Peyer's patch (tissue), 4 donors: Measurements from ENCODE around the gene CLDN5. TPM values are rescaled to one million over a fixed set of nuclear protein-coding genes. Genes with fewer than 3 reads are reported as not detected.

ENCODE experiments used
- DNase-seq, 3 donors: peaks; one replicate each; pipeline ENCODE4 v3.0.0-alpha.2; 2017 to 2019
- H3K27ac ChIP-seq, 4 donors: fragments of 200-600 bp; sonication (generic); one replicate each; pipeline ENCODE4 v1.5.1; 2016 to 2019
- H3K27me3 ChIP-seq, 2 donors: fragments of 200-600 bp; sonication (generic); one replicate each; pipeline ENCODE4 v1.5.1; 2019
- H3K36me3 ChIP-seq, 3 donors: fragments of 200-600 bp; sonication (generic); one replicate each; pipeline ENCODE4 v1.5.1; 2016 to 2019
- H3K4me1 ChIP-seq, 4 donors: fragments of 200-600 bp; sonication (generic); one replicate each; pipeline ENCODE4 v1.5.1; 2016 to 2019
- H3K4me3 ChIP-seq, 4 donors: fragments of 200-600 bp; sonication (generic); 1 replicate in 3 of 4; 2 replicates in 1 of 4; pipeline ENCODE4 v1.5.1; 2016 to 2019; ENCODE audit warnings: mild to moderate bottlenecking in 1 of 4
- H3K9me3 ChIP-seq, 4 donors: fragments of 200-600 bp; sonication (generic); one replicate each; pipeline ENCODE4 v1.5.1; 2016 to 2019; ENCODE audit warnings: mild to moderate bottlenecking in 1 of 4
- POLR2A ChIP-seq, 2 donors: fragments of 450-650 bp; IDR thresholded peaks; one replicate each; pipeline ENCODE4 v1.5.1; 2017; ENCODE audit warnings: antibody characterized with exemption in 2 of 2, mild to moderate bottlenecking in 2 of 2, moderate library complexity in 2 of 2
- total RNA-seq, 4 donors: library from RNA; depleted of rRNA; stranded (reverse); fragments of >200 nt; gene quantifications; one replicate each; pipeline ENCODE4 v1.1.0, GENCODE V29; 2016
- TF ChIP-seq, protein P1 (sequence below), 6 experiments: fragments of 450-650 bp in 4 of 6; fragments of 200-600 bp in 2 of 6; sonication (generic) in 1 of 6; IDR thresholded peaks; one replicate each; pipeline ENCODE4 v1.5.1; 2017 to 2019; ENCODE audit warnings: antibody characterized with exemption in 6 of 6, mild to moderate bottlenecking in 3 of 6, moderate library complexity in 1 of 6

CLDN5 gene
- total RNA-seq, 4 donors from 2014 or later, result 27.0 to 67.0 (median 34.1) TPM

DNA sequence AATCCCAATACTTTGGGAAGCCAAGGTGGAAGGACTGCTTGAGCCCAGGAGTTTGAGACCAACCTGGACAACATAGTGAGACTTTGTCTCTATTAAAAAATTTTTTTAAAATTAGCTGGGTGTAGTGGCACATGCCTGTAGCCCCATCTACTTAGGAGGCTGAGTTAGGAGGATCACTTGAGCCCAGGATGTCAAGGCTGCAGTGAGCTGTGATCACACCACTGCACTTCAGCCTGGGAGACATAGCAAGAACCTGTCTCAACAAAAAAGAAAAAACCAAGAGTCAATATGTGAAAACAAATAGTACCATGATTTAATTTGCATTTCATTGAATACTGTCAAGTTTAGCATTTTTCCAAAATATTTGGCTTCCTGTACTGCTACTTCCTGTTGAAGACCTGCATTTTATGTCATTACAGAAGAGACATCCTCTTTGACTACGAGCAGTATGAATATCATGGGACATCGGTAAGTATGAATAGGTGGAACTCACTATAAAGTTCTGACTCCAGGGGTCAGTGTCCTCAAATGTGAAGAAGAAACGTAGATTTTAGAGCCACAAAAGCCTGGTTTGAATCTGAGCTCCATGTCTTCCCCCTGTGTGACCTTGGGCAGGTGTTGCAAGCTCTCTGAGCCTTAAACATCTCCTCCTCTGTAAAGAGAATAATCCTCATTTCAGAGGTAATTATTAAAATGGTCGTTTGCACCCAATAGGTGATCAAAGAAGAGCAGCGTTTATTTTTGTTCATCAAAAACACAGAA is 28.5 kb downstream of the CLDN5 start:
- H3K4me1 ChIP-seq, result no peaks in the 10 kb centered on the region
- no peak overlapping the region for H3K27ac ChIP-seq
- DNase-seq, result no peak
- no peaks in the 10 kb centered on the region for H3K27me3 ChIP-seq
- TF ChIP-seq, protein P1, sequence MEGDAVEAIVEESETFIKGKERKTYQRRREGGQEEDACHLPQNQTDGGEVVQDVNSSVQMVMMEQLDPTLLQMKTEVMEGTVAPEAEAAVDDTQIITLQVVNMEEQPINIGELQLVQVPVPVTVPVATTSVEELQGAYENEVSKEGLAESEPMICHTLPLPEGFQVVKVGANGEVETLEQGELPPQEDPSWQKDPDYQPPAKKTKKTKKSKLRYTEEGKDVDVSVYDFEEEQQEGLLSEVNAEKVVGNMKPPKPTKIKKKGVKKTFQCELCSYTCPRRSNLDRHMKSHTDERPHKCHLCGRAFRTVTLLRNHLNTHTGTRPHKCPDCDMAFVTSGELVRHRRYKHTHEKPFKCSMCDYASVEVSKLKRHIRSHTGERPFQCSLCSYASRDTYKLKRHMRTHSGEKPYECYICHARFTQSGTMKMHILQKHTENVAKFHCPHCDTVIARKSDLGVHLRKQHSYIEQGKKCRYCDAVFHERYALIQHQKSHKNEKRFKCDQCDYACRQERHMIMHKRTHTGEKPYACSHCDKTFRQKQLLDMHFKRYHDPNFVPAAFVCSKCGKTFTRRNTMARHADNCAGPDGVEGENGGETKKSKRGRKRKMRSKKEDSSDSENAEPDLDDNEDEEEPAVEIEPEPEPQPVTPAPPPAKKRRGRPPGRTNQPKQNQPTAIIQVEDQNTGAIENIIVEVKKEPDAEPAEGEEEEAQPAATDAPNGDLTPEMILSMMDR (IDR thresholded peaks at IDR 0.05), result peak in 2 of 6 experiments; percentile 39 to 42
- TF ChIP-seq POLR2A (IDR thresholded peaks at IDR 0.05), result no peak
- no peaks in the 10 kb centered on the region for H3K9me3 ChIP-seq
- no peak overlapping the region for H3K4me3 ChIP-seq
- no peaks in the 10 kb centered on the region for H3K36me3 ChIP-seq

DNA sequence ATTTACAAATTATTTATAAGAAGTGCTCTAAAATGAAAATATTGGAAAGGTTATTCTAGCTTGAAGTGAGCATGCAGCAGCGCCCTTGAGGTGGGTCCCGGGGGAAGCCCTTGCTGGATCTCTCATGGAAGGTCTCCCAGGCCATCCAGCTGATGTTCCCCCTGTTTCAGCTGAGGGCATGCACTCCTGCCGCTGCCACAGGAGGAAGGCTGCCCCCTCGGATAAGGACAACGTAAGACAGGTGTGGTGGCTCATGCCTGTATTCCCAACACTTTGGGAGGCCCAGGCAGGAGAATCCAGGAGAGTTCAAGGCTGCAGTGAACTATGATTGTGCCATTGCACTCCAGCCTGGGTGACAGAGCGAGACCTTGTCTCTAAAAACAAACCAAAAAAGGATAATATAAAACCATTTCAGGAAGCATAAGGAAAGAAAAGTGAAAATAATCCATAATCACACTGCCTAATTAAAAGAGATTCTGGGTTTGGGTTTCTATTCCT is 29.5 kb downstream of the CLDN5 start:
- no peak for DNase-seq
- Histone ChIP-seq H3K27ac (no peak overlapping the region), H3K27me3 (no peaks in the 10 kb centered on the region), H3K9me3 (no peaks in the 10 kb centered on the region), H3K36me3 (no peaks in the 10 kb centered on the region), H3K4me3 (no peak overlapping the region), H3K4me1 (no peaks in the 10 kb centered on the region)
- TF ChIP-seq POLR2A (IDR thresholded peaks at IDR 0.05), result no peak
- TF ChIP-seq, protein P1 (IDR thresholded peaks at IDR 0.05), result no peak

DNA sequence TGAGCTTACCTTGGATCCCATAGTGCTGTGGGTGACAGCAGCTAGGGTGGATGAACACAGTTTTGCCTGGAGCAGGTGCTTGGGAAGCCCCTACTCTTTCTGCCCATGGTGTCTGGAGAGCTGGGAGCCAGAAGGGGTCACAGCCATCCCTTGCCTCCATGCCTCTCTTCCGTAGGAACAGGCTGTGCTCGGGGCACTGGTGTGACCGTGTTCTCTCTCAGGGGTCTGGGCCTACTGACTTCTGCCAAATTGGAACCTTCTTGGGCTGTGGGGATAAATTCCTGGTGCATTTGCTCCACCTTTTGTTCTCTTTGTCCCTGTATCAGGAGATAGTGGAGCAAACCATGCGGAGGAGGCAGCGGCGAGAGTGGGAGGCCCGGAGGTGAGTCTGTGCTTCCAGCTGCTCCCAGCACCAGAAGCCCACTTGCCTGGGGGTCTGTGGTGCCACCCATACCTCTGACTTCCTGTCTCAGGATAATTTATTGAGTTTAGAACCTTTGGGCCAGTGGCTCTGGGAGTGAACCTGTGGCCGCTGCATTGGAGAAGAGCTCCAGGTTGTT is 30.1 kb downstream of the CLDN5 start:
- no peaks in the 10 kb centered on the region for H3K9me3 ChIP-seq
- H3K36me3 ChIP-seq, result no peaks in the 10 kb centered on the region
- no peak for TF ChIP-seq POLR2A (IDR thresholded peaks at IDR 0.05)
- TF ChIP-seq, protein P1 (IDR thresholded peaks at IDR 0.05), result no peak
- no peak overlapping the region for H3K27ac ChIP-seq
- H3K4me3 ChIP-seq, result no peak overlapping the region
- H3K4me1 ChIP-seq, result no peaks in the 10 kb centered on the region
- DNase-seq, result no peak
- no peaks in the 10 kb centered on the region for H3K27me3 ChIP-seq

DNA sequence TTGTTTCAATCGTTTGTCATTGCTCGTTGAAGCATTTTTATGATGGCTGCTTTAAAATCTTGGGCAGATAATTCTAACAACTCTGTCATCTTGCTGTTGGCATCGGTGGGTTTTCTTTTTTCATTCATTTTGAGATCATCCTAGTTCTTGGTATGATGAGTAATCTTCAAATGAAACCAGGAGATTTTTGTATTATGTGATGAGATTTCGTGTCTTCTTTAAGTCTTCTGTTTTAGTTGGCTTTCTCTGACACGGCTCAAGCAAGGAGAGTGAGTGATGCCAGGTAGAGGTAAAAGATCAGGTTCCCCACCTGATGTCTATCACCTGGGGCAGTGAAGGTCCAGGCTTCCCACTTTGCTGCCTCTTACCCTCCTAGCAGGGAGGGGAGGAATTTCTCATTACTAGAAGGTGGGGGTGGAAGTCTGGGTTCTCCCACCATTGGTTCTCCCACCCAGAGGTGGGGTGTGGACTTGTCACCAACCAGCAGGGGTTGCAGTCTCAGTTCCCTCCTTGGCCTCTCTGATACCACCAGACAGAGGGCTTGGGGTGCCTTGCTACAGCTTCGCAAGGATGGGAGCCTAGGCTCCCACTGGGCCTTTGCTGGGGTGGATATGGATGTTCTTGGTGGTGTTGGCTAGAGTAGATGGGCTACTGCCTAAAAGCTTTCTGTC is 31.6 kb downstream of the CLDN5 start:
- H3K4me3 ChIP-seq, result no peak overlapping the region
- no peaks in the 10 kb centered on the region for H3K4me1 ChIP-seq
- H3K27ac ChIP-seq, result no peak overlapping the region
- no peak for TF ChIP-seq POLR2A (IDR thresholded peaks at IDR 0.05)
- TF ChIP-seq, protein P1 (IDR thresholded peaks at IDR 0.05), result no peak
- H3K27me3 ChIP-seq, result no peaks in the 10 kb centered on the region
- DNase-seq, result no peak
- H3K36me3 ChIP-seq, result no peaks in the 10 kb centered on the region
- H3K9me3 ChIP-seq, result no peaks in the 10 kb centered on the region

DNA sequence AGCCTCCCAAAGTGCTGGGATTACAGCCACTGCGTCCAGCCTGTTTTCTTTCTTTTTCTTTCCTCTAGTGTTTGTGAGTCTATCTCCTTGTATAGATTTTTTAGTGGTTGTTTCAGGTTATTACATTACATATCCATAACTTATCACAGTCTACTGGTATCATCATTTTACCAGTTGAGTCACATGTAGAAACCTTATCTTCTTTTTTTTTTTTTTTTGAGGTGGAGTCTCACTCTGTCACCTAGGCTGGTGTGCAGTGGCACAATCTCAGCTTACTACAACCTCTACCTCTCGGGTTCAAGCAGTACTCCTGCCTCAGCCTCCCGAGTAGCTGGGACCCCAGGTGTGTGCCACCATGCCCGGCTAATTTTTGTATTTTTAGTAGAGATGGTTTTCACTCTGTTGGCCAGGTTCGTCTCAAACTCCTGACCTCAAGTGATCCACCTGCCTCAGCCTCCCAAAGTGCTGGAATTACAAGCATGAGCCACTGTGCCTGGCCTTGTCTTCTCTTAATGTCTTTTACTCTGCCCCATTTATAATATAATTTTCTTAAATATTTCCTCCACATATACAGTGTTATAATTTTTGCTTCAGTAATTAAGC is 33.5 kb downstream of the CLDN5 start:
- DNase-seq, result no peak
- no peak overlapping the region for H3K27ac ChIP-seq
- no peaks in the 10 kb centered on the region for H3K4me1 ChIP-seq
- H3K27me3 ChIP-seq, result no peaks in the 10 kb centered on the region
- no peaks in the 10 kb centered on the region for H3K36me3 ChIP-seq
- H3K9me3 ChIP-seq, result no peaks in the 10 kb centered on the region
- H3K4me3 ChIP-seq, result no peak overlapping the region
- TF ChIP-seq, protein P1 (IDR thresholded peaks at IDR 0.05), result no peak
- TF ChIP-seq POLR2A (IDR thresholded peaks at IDR 0.05), result no peak
